OCI-LY1 (cell line): ENCODE results near the gene WDR62.
"Not testable (repeated sequence)": the region's sequence is repeated elsewhere in the genome, so short reads cannot be mapped to it uniquely, and the experiment has no call there.

Source experiments
- H2AFZ ChIP-seq: fragments of 200-600 bp; sonication (generic), shearing (Covaris generic); 2 replicates; pipeline ENCODE4 v1.6.0; 2014; ENCODE audit warnings: antibody characterized with exemption, mild to moderate bottlenecking, low read length
- H3F3A ChIP-seq: fragments of 200-600 bp; sonication (generic), shearing (Covaris generic); 2 replicates; pipeline ENCODE4 v1.6.0; 2014; ENCODE audit warnings: mild to moderate bottlenecking, antibody characterized with exemption, low read length, moderate library complexity; ENCODE audit not compliant: insufficient read depth
- H3K27ac ChIP-seq: fragments of 200-600 bp; sonication (generic); 2 replicates; pipeline ENCODE4 v1.5.1; 2014; ENCODE audit warnings: low read length, mixed run types, mild to moderate bottlenecking, low read depth; ENCODE audit not compliant: poor library complexity, severe bottlenecking
- H3K27me3 ChIP-seq: fragments of 200-600 bp; sonication (generic); 2 replicates; pipeline ENCODE4 v1.6.0; 2014; ENCODE audit warnings: antibody characterized with exemption, mild to moderate bottlenecking, low read length, moderate library complexity; ENCODE audit not compliant: insufficient read depth
- H3K36me3 ChIP-seq: fragments of 200-600 bp; sonication (generic); 2 replicates; pipeline ENCODE4 v1.6.1; 2014; ENCODE audit warnings: mild to moderate bottlenecking, antibody characterized with exemption, low read length, moderate library complexity, mixed read lengths; ENCODE audit not compliant: insufficient read depth
- H3K4me1 ChIP-seq: fragments of 200-600 bp; sonication (generic); 2 replicates; pipeline ENCODE4 v1.5.1; 2014; ENCODE audit warnings: mild to moderate bottlenecking, low read length, moderate library complexity; ENCODE audit not compliant: insufficient read depth, severe bottlenecking
- H3K4me2 ChIP-seq: fragments of 200-600 bp; sonication (generic), shearing (Covaris generic); 2 replicates; pipeline ENCODE4 v1.6.1; 2014; ENCODE audit warnings: low read length
- H3K4me3 ChIP-seq: fragments of 200-600 bp; sonication (generic); 2 replicates; pipeline ENCODE4 v1.5.1; 2014; ENCODE audit warnings: low read length, low read depth, mild to moderate bottlenecking, mixed read lengths; ENCODE audit not compliant: poor library complexity, severe bottlenecking
- H3K79me2 ChIP-seq: fragments of 200-600 bp; shearing (Covaris generic); 2 replicates; pipeline ENCODE4 v1.6.1; 2016; ENCODE audit warnings: mixed run types, low read length, mixed read lengths; ENCODE audit not compliant: insufficient read depth
- H3K9ac ChIP-seq: fragments of 200-600 bp; sonication (generic), shearing (Covaris generic); 2 replicates; pipeline ENCODE4 v1.6.1; 2014; ENCODE audit warnings: mild to moderate bottlenecking, low read length, mixed read lengths
- H3K9me2 ChIP-seq: fragments of 200-600 bp; sonication (generic), shearing (Covaris generic); 2 replicates; pipeline ENCODE4 v1.6.1; 2014; ENCODE audit warnings: low read depth, mild to moderate bottlenecking, low read length, mixed read lengths
- H3K9me3 ChIP-seq: fragments of 200-600 bp; shearing (Covaris generic); 2 replicates; pipeline ENCODE4 v1.6.1; 2014; ENCODE audit warnings: low read length, mixed read lengths
- H4K20me1 ChIP-seq: fragments of 200-600 bp; sonication (generic), shearing (Covaris generic); 2 replicates; pipeline ENCODE4 v1.6.0; 2016; ENCODE audit warnings: mild to moderate bottlenecking, low read length; ENCODE audit not compliant: insufficient read depth
- CTCF ChIP-seq: fragments of 200-600 bp; sonication (generic), shearing (Covaris generic); IDR thresholded peaks from 2 replicates; pipeline ENCODE4 v1.5.1; 2017; ENCODE audit warnings: mild to moderate bottlenecking, antibody characterized with exemption, low read length, moderate library complexity, mixed read lengths
- EZH2 ChIP-seq: fragments of 200-600 bp; sonication (generic), shearing (Covaris generic); IDR thresholded peaks from 2 replicates; pipeline ENCODE4 v1.8.0; 2017; ENCODE audit warnings: borderline replicate concordance, mixed run types, mild to moderate bottlenecking, antibody characterized with exemption, low read length, moderate library complexity, mixed read lengths

Gene WDR62

GRCh38 chr19:36128392-36128736, 73.7 kb downstream of the WDR62 start:
- H3F3A ChIP-seq, result no peaks in the 10 kb centered on the region
- peak overlapping the region; percentile 63 for H3K4me3 ChIP-seq
- H3K9ac ChIP-seq, result peak overlapping the region; percentile 67
- no peaks in the 10 kb centered on the region for H3K79me2 ChIP-seq
- H3K27ac ChIP-seq, result peak overlapping the region; percentile 81
- H3K9me3 ChIP-seq, result no peaks in the 10 kb centered on the region
- H3K4me1 ChIP-seq, result peaks cover 21% of the 10 kb centered on the region
- peak overlapping the region; percentile 68 for H3K4me2 ChIP-seq
- no peaks in the 10 kb centered on the region for H3K27me3 ChIP-seq
- no peak for TF ChIP-seq CTCF
- H3K9me2 ChIP-seq, result no peaks in the 10 kb centered on the region
- H3K36me3 ChIP-seq, result peaks cover 17% of the 10 kb centered on the region
- peak overlapping the region; percentile 57 for H2AFZ ChIP-seq
- no peaks in the 10 kb centered on the region for H4K20me1 ChIP-seq

GRCh38 chr19:36131221-36131620, 76.5 kb downstream of the WDR62 start:
- H3K9ac ChIP-seq, H3K27ac ChIP-seq: not testable (repeated sequence)

GRCh38 chr19:36134867-36135266, 80.2 kb downstream of the WDR62 start:
- not testable (repeated sequence) for H3K79me2 ChIP-seq, H3F3A ChIP-seq, H3K27ac ChIP-seq, H3K9me2 ChIP-seq, H3K9ac ChIP-seq, H3K9me3 ChIP-seq, H3K4me3 ChIP-seq, H4K20me1 ChIP-seq, H3K36me3 ChIP-seq, H2AFZ ChIP-seq, H3K27me3 ChIP-seq, H3K4me2 ChIP-seq
- peaks cover 24% of the 10 kb centered on the region for H3K4me1 ChIP-seq

More at GRCh38 chr19:36131221-36131620, 76.5 kb downstream of the WDR62 start:
- peaks cover 22% of the 10 kb centered on the region for H3K4me1 ChIP-seq
- not testable (repeated sequence) for H3K27me3 ChIP-seq, H3K4me3 ChIP-seq, H3K9me2 ChIP-seq, H3F3A ChIP-seq, H4K20me1 ChIP-seq, H2AFZ ChIP-seq, H3K9me3 ChIP-seq, H3K79me2 ChIP-seq, H3K4me2 ChIP-seq, H3K36me3 ChIP-seq

GRCh38 chr19:36136964-36137686, 82.4 kb downstream of the WDR62 start:
- H3K27me3 ChIP-seq, result no peaks in the 10 kb centered on the region
- peak overlapping the region; percentile 12 for H3K4me3 ChIP-seq
- peaks cover 4% of the 10 kb centered on the region; the same call in 1 of the 2 replicates for H3K36me3 ChIP-seq
- no peaks in the 10 kb centered on the region for H3F3A ChIP-seq
- peak overlapping the region; percentile 44; the same call in 1 of the 2 replicates for H3K9ac ChIP-seq
- H3K79me2 ChIP-seq, result no peaks in the 10 kb centered on the region
- H3K9me3 ChIP-seq, result no peaks in the 10 kb centered on the region
- peaks cover 22% of the 10 kb centered on the region for H3K4me1 ChIP-seq
- peak overlapping the region; percentile 58 for H3K4me2 ChIP-seq
- H3K9me2 ChIP-seq, result no peaks in the 10 kb centered on the region
- TF ChIP-seq CTCF (no peak), EZH2 (no peak)
- H4K20me1 ChIP-seq, result no peaks in the 10 kb centered on the region
- peak overlapping the region; percentile 76; the same call in 1 of the 2 replicates for H2AFZ ChIP-seq
- H3K27ac ChIP-seq, result peak overlapping the region; percentile 40
